ENCODE data around the gene KLHL6.

The KLHL6 gene

GRCh38 chr3:183566880-183567279 is 11.4 kb upstream of the KLHL6 start:
- Histone ChIP-seq H3K27ac (ENCODE audit: low read length) (no peak overlapping the region), H4K20me1 (ENCODE audit: insufficient read depth, low read length) (no peaks in the 10 kb centered on the region), H3K4me3 (ENCODE audit: low read length) (no peak overlapping the region), H3K9ac (ENCODE audit: low read length) (no peak overlapping the region), H3K27me3 (replicated peaks; ENCODE audit: insufficient read depth, low read length) (no peaks in the 10 kb centered on the region), H3K4me2 (ENCODE audit: low read depth, low read length) (no peak overlapping the region), H3K79me2 (ENCODE audit: low read length) (no peaks in the 10 kb centered on the region), H3K36me3 (replicated peaks; ENCODE audit: insufficient read depth, low read length) (no peaks in the 10 kb centered on the region), H3K9me3 (replicated peaks; ENCODE audit: insufficient read depth, low read length) (no peaks in the 10 kb centered on the region), H3K4me1 (ENCODE audit: low read length) (no peaks in the 10 kb centered on the region), H3F3A (ENCODE audit: insufficient read depth, low read length) (no peaks in the 10 kb centered on the region), H3K9me2 (replicated peaks; ENCODE audit: insufficient read depth, low read length) (no peaks in the 10 kb centered on the region), H2AFZ (ENCODE audit: low read length) (no peak overlapping the region)
- TF ChIP-seq EZH2phosphoT487 (IDR thresholded peaks at IDR 0.05; ENCODE audit: low read length) (no peak), CTCF (IDR thresholded peaks at IDR 0.05; ENCODE audit: low read length) (no peak), EZH2 (optimal IDR thresholded peaks at IDR 0.05; ENCODE audit: low read depth, low read length) (no peak)
- DNase-seq, result no peak

GRCh38 chr3:183564046-183564445 is 8.5 kb upstream of the KLHL6 start:
- peaks cover 11% of the 10 kb centered on the region for H3K4me1 ChIP-seq (ENCODE audit: low read length)
- no peak overlapping the region for H3K9ac ChIP-seq (ENCODE audit: low read length)
- no peak overlapping the region for H3K4me2 ChIP-seq (ENCODE audit: low read depth, low read length)
- no peaks in the 10 kb centered on the region for H3K9me3 ChIP-seq (replicated peaks; ENCODE audit: insufficient read depth, low read length)
- no peak overlapping the region for H2AFZ ChIP-seq (ENCODE audit: low read length)
- H3K36me3 ChIP-seq (replicated peaks; ENCODE audit: insufficient read depth, low read length), result no peaks in the 10 kb centered on the region
- H3K27me3 ChIP-seq (replicated peaks; ENCODE audit: insufficient read depth, low read length), result no peaks in the 10 kb centered on the region
- no peaks in the 10 kb centered on the region for H3K9me2 ChIP-seq (replicated peaks; ENCODE audit: insufficient read depth, low read length)
- no peaks in the 10 kb centered on the region for H4K20me1 ChIP-seq (ENCODE audit: insufficient read depth, low read length)
- no peak overlapping the region for H3K4me3 ChIP-seq (ENCODE audit: low read length)
- TF ChIP-seq EZH2 (optimal IDR thresholded peaks at IDR 0.05; ENCODE audit: low read depth, low read length) (no peak), EZH2phosphoT487 (IDR thresholded peaks at IDR 0.05; ENCODE audit: low read length) (no peak), CTCF (IDR thresholded peaks at IDR 0.05; ENCODE audit: low read length) (no peak)
- H3F3A ChIP-seq (ENCODE audit: insufficient read depth, low read length), result no peaks in the 10 kb centered on the region
- H3K27ac ChIP-seq (ENCODE audit: low read length), result no peak overlapping the region
- H3K79me2 ChIP-seq (ENCODE audit: low read length), result no peaks in the 10 kb centered on the region
- DNase-seq, result no peak

GRCh38 chr3:183563536-183563874 is 8.0 kb upstream of the KLHL6 start:
- TF ChIP-seq CTCF (IDR thresholded peaks at IDR 0.05; ENCODE audit: low read length), result no peak
- TF ChIP-seq EZH2 (optimal IDR thresholded peaks at IDR 0.05; ENCODE audit: low read depth, low read length), result no peak
- TF ChIP-seq EZH2phosphoT487 (IDR thresholded peaks at IDR 0.05; ENCODE audit: low read length), result no peak
- Histone ChIP-seq H3F3A (ENCODE audit: insufficient read depth, low read length) (no peaks in the 10 kb centered on the region), H4K20me1 (ENCODE audit: insufficient read depth, low read length) (no peaks in the 10 kb centered on the region), H2AFZ (ENCODE audit: low read length) (no peak overlapping the region), H3K4me3 (ENCODE audit: low read length) (no peak overlapping the region), H3K27ac (ENCODE audit: low read length) (no peak overlapping the region), H3K4me2 (ENCODE audit: low read depth, low read length) (no peak overlapping the region), H3K9ac (ENCODE audit: low read length) (no peak overlapping the region), H3K27me3 (replicated peaks; ENCODE audit: insufficient read depth, low read length) (no peaks in the 10 kb centered on the region), H3K9me2 (replicated peaks; ENCODE audit: insufficient read depth, low read length) (no peaks in the 10 kb centered on the region), H3K9me3 (replicated peaks; ENCODE audit: insufficient read depth, low read length) (no peaks in the 10 kb centered on the region), H3K79me2 (ENCODE audit: low read length) (no peaks in the 10 kb centered on the region), H3K4me1 (ENCODE audit: low read length) (peaks cover 11% of the 10 kb centered on the region), H3K36me3 (replicated peaks; ENCODE audit: insufficient read depth, low read length) (no peaks in the 10 kb centered on the region)
- no peak for DNase-seq
